SK-N-SH (cell line): Measurements from ENCODE around the gene ARHGEF17.

Experiments
- CTCF ChIP-seq: fragments of 200-600 bp; sonication (generic); IDR thresholded peaks from 2 replicates; pipeline ENCODE4 v1.6.1; 2017; ENCODE audit warnings: antibody characterized with exemption, mild to moderate bottlenecking, moderate library complexity
- EP300 ChIP-seq, 2 experiments: IDR thresholded peaks; 2 replicates each; pipeline versions ENCODE4 v1.4.0 to v1.6.1; 2012; ENCODE audit warnings: borderline replicate concordance in 1 of 2, low read depth in 1 of 2, low read length in 1 of 2
- IRF3 ChIP-seq: fragments of 150-350 bp; IDR thresholded peaks from 2 replicates; pipeline ENCODE4 v1.6.1; 2016; ENCODE audit warnings: mild to moderate bottlenecking, low read depth, low read length
- MAX ChIP-seq: IDR thresholded peaks from 2 replicates; pipeline ENCODE4 v1.4.0; 2012; ENCODE audit warnings: low read depth
- MXI1 ChIP-seq: IDR thresholded peaks from 2 replicates; pipeline ENCODE4 v1.6.1; 2012; ENCODE audit warnings: mild to moderate bottlenecking, low read depth, low read length, improper control_type of control experiment
- NFIC ChIP-seq: IDR thresholded peaks from 2 replicates; pipeline ENCODE4 v1.4.0; 2012; ENCODE audit warnings: borderline replicate concordance
- POLR2AphosphoS5 ChIP-seq: IDR thresholded peaks from 2 replicates; pipeline ENCODE4 v1.6.1; 2012; ENCODE audit warnings: low read depth, low read length
- RAD21 ChIP-seq: IDR thresholded peaks from 2 replicates; pipeline ENCODE4 v1.6.1; 2012; ENCODE audit warnings: mild to moderate bottlenecking, low read length
- REST ChIP-seq: IDR thresholded peaks from 2 replicates; pipeline ENCODE4 v1.6.1; 2012; ENCODE audit warnings: mild to moderate bottlenecking, low read depth, low read length, moderate library complexity
- SIN3A ChIP-seq: IDR thresholded peaks from 2 replicates; pipeline ENCODE4 v1.6.1; 2012; ENCODE audit warnings: low read depth, mild to moderate bottlenecking, low read length, moderate library complexity, borderline replicate concordance
- SMC3 ChIP-seq: IDR thresholded peaks from 2 replicates; pipeline ENCODE4 v1.6.1; 2012; ENCODE audit warnings: low read depth, low read length, improper control_type of control experiment
- TCF12 ChIP-seq: IDR thresholded peaks from 2 replicates; pipeline ENCODE4 v1.4.0; 2012
- ZBTB33 ChIP-seq: IDR thresholded peaks from 2 replicates; pipeline ENCODE4 v1.4.0; 2012; ENCODE audit warnings: low read depth, borderline replicate concordance

- TF ChIP-seq CTCF (no peak), POLR2AphosphoS5 (no peak), NFIC (no peak), SIN3A (no peak), TCF12 (no peak), EP300 (IDR thresholded peaks at IDR 0.05; ENCODE audit: borderline replicate concordance in 1 of 2, low read depth in 1 of 2, low read length in 1 of 2) (no peak), MXI1 (no peak), SMC3 (no peak), REST (no peak), IRF3 (no peak), RAD21 (no peak), MAX (no peak), ZBTB33 (no peak)
These were observed 11.4 kb upstream of the ARHGEF17 start for GRCh38 chr11:73296501-73297230.
